ENCODE measurements around the gene SCGB1D2.

The SCGB1D2 gene

GRCh38 chr11:62236187-62236586 lies 5.9 kb upstream of the SCGB1D2 start:
- no peak overlapping the region for H3K4me3 ChIP-seq (ENCODE audit: low read length)
- no peak for DNase-seq (ENCODE audit: low read depth)
- TF ChIP-seq CTCF (IDR thresholded peaks at IDR 0.05; ENCODE audit: insufficient read depth, low read depth, low read length, missing control alignments), result no peak

GRCh38 chr11:62237499-62237898 lies 4.5 kb upstream of the SCGB1D2 start:
- DNase-seq (ENCODE audit: low read depth), result no peak
- H3K4me3 ChIP-seq (ENCODE audit: low read length), result no peak overlapping the region
- no peak for TF ChIP-seq CTCF (IDR thresholded peaks at IDR 0.05; ENCODE audit: insufficient read depth, low read depth, low read length, missing control alignments)

DNA sequence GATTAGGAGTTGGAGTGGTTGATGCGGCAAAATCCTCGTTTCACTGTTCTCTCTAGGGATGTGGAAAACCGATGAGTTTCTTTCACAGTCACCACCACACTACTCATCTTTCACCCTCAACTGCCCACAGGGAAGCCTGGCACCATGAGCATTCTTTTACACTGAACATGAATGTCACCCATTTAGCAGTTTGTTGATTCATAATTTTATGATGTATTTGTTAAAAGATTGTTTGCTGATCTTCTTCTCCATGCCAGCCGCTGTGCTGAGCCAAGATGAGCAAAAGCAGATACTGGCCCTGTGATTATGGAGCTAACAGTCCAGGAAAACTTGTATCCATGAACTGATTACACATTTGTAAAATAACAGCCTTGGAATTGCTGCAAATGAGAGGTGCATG lies 3.9 kb upstream of the SCGB1D2 start:
- DNase-seq (ENCODE audit: low read depth), result no peak
- TF ChIP-seq CTCF (IDR thresholded peaks at IDR 0.05; ENCODE audit: insufficient read depth, low read depth, low read length, missing control alignments), result no peak
- H3K4me3 ChIP-seq (ENCODE audit: low read length), result no peak overlapping the region

DNA sequence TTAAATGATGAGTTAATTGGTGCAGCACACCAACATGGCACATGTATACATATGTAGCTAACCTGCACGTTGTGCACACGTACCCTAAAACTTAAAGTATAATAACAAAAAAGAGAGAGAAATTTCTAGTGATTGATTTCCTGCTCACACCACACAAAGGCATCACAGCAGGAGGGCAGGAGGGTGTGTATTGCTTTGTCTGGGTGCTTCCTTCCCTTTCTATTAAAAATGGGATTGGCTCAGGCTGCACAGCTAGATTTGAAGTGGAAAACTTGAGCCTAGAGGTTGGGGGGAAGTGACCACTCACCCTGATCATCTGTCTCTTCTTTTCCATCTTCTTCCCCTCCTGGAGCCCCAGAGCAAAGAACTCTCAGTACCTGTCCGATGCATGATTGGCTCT lies 944 bp upstream of the SCGB1D2 start:
- H3K4me3 ChIP-seq (ENCODE audit: low read length), result no peak overlapping the region
- DNase-seq (ENCODE audit: low read depth), result no peak
- no peak for TF ChIP-seq CTCF (IDR thresholded peaks at IDR 0.05; ENCODE audit: insufficient read depth, low read depth, low read length, missing control alignments)

DNA sequence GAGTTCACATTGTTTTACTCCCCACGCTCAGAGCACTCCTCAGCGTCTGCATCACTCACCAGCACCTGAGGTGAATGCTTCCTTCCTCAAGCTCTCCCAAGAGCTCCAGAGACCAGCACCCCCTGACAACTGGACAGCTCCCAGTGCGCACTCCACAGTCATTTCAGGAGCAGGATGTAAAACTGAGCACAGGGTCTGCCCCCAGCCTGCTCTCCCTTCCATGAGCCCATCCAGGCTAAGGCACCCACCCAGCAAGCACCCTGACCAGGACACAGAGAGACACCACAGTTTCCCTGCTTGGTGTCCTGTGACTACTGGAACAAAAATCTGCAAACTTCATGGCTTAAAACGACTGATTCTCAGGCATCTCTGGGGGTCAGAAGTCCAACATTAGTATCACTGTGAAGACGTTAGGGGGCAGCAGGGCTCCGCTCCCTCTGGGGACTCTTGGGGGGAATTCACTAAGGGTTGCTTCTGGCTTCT lies 3.3 kb downstream of the SCGB1D2 start:
- H3K4me3 ChIP-seq (ENCODE audit: low read length), result no peak overlapping the region
- no peak for TF ChIP-seq CTCF (IDR thresholded peaks at IDR 0.05; ENCODE audit: insufficient read depth, low read depth, low read length, missing control alignments)
- peak; percentile 64 for DNase-seq (ENCODE audit: low read depth)

- no peak overlapping the region for H3K4me3 ChIP-seq (ENCODE audit: low read length)
- no peak for TF ChIP-seq CTCF (IDR thresholded peaks at IDR 0.05; ENCODE audit: insufficient read depth, low read depth, low read length, missing control alignments)
- no peak for DNase-seq (ENCODE audit: low read depth)
Measured at GRCh38 chr11:62251698-62252097, 9.7 kb downstream of the SCGB1D2 start.

DNA sequence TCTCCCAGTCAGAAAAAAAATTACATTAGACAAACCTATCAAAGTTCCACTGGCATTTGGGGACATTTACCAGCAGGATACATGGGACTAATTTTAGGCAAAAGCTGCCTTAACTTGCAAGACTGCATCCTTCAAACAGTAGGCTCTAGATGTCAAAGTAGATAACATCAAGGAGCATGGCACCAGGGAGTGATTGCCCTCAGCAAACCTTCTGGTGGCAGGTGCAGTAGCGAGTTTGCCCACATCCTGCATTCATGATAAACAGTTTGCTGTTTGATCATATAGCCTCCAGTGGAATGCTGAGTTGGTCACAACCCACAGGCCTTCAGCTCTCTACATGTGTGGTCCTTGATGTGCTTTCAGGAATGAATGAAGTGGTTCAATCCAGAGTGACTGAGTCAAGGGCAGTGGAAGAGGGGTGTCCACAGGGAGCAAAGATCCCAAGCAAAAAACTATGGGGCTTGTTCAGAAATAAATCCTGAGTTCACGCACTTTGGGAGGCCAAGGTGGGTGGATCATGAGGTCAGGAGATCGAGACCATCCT lies 12.0 kb downstream of the SCGB1D2 start:
- no peak overlapping the region for H3K4me3 ChIP-seq (ENCODE audit: low read length)
- no peak for DNase-seq (ENCODE audit: low read depth)
- TF ChIP-seq CTCF (IDR thresholded peaks at IDR 0.05; ENCODE audit: insufficient read depth, low read depth, low read length, missing control alignments), result no peak
